ENCODE results near the gene KIAA0930. TPM values are rescaled to one million over a fixed set of nuclear protein-coding genes. Genes with fewer than 3 reads are reported as not detected.

The KIAA0930 gene
- total RNA-seq, 2 donors from 2014 or later: 38.5 to 44.8 TPM

- Histone ChIP-seq H3K36me3 (peaks cover 3% of the 10 kb centered on the region), H3K4me3 (no peak overlapping the region)
Measured at GRCh38 chr22:45179276-45180049, 61.2 kb downstream of the KIAA0930 start.

GRCh38 chr22:45172881-45173585 lies 67.7 kb downstream of the KIAA0930 start:
- Histone ChIP-seq H3K9ac (ENCODE audit: low read depth in 2 of 2, low read length in 2 of 2) (no peak overlapping the region), H3K27ac (no peak overlapping the region), H3K27me3 (no peaks in the 10 kb centered on the region), H3K9me3 (no peaks in the 10 kb centered on the region), H3K4me1 (no peaks in the 10 kb centered on the region), H3K4me3 (no peak overlapping the region), H3K36me3 (peaks cover 15% of the 10 kb centered on the region)
- DNase-seq: no peak
- TF ChIP-seq CTCF (IDR thresholded peaks at IDR 0.05): no peak
- intact Hi-C loops (cut with DNase I): no loop called here

More at GRCh38 chr22:45179276-45180049, 61.2 kb downstream of the KIAA0930 start:
- no peak overlapping the region for H3K9ac ChIP-seq (ENCODE audit: low read depth in 2 of 2, low read length in 2 of 2)
- no peaks in the 10 kb centered on the region for H3K9me3 ChIP-seq
- TF ChIP-seq CTCF (IDR thresholded peaks at IDR 0.05): no peak
- H3K4me1 ChIP-seq: no peaks in the 10 kb centered on the region
- no peak overlapping the region for H3K27ac ChIP-seq
- H3K27me3 ChIP-seq: no peaks in the 10 kb centered on the region
- no peak for DNase-seq
- intact Hi-C loops (cut with DNase I): no loop called here

GRCh38 chr22:45171830-45172229 lies 68.9 kb downstream of the KIAA0930 start:
- intact Hi-C loops (cut with DNase I): no loop called here

GRCh38 chr22:45169591-45170466 lies 70.9 kb downstream of the KIAA0930 start:
- Histone ChIP-seq H3K9me3 (no peaks in the 10 kb centered on the region), H3K27me3 (no peaks in the 10 kb centered on the region), H3K36me3 (peaks cover 17% of the 10 kb centered on the region), H3K4me3 (no peak overlapping the region), H3K9ac (ENCODE audit: low read depth in 2 of 2, low read length in 2 of 2) (no peak overlapping the region), H3K4me1 (peaks cover 7% of the 10 kb centered on the region), H3K27ac (no peak overlapping the region)
- TF ChIP-seq CTCF (IDR thresholded peaks at IDR 0.05): no peak
- no peak for DNase-seq
- intact Hi-C loops (cut with DNase I): no loop called here

More at GRCh38 chr22:45171830-45172229, 68.9 kb downstream of the KIAA0930 start:
- no peak overlapping the region for H3K9ac ChIP-seq (ENCODE audit: low read depth in 2 of 2, low read length in 2 of 2)
- H3K36me3 ChIP-seq: peaks cover 17% of the 10 kb centered on the region
- H3K27me3 ChIP-seq: no peaks in the 10 kb centered on the region
- TF ChIP-seq CTCF (IDR thresholded peaks at IDR 0.05): no peak
- no peak for DNase-seq
- H3K9me3 ChIP-seq: no peaks in the 10 kb centered on the region
- no peak overlapping the region for H3K27ac ChIP-seq
- no peaks in the 10 kb centered on the region for H3K4me1 ChIP-seq
- H3K4me3 ChIP-seq: no peak overlapping the region

- no peak for DNase-seq
- Histone ChIP-seq H3K9ac (ENCODE audit: low read depth in 2 of 2, low read length in 2 of 2) (no peak overlapping the region), H3K4me1 (peaks cover 11% of the 10 kb centered on the region), H3K27ac (no peak overlapping the region), H3K9me3 (no peaks in the 10 kb centered on the region), H3K27me3 (no peaks in the 10 kb centered on the region), H3K4me3 (no peak overlapping the region), H3K36me3 (peaks cover 11% of the 10 kb centered on the region)
- intact Hi-C loops (cut with DNase I): no loop called here
- no peak for TF ChIP-seq CTCF (IDR thresholded peaks at IDR 0.05)
Measured at GRCh38 chr22:45166932-45167331, 73.8 kb downstream of the KIAA0930 start.

Data from colonic mucosa (tissue), 4 donors.